ENCODE measurements around the gene AUTS2.

Gene AUTS2

GRCh38 chr7:69871213-69871885 lies 273.1 kb downstream of the AUTS2 start:
- DNase-seq: no peak

- DNase-seq: no peak
These were observed 273.8 kb downstream of the AUTS2 start for GRCh38 chr7:69871886-69872569.

GRCh38 chr7:69873512-69873911 lies 275.2 kb downstream of the AUTS2 start:
- DNase-seq: no peak

- no peak for DNase-seq
These were observed 279.7 kb downstream of the AUTS2 start for GRCh38 chr7:69878015-69878414.

- no peak for DNase-seq
These were observed 280.3 kb downstream of the AUTS2 start for GRCh38 chr7:69878591-69878990.

- DNase-seq: no peak
These were observed 281.7 kb downstream of the AUTS2 start for GRCh38 chr7:69879989-69880388.

GRCh38 chr7:69880840-69881239 lies 282.6 kb downstream of the AUTS2 start:
- no peak for DNase-seq

GRCh38 chr7:69882269-69882668 lies 284.0 kb downstream of the AUTS2 start:
- DNase-seq: no peak

GRCh38 chr7:69883399-69883891 lies 285.2 kb downstream of the AUTS2 start:
- no peak for DNase-seq

- no peak for DNase-seq
These were observed 287.2 kb downstream of the AUTS2 start for GRCh38 chr7:69885431-69885830.

GRCh38 chr7:69889338-69889975 lies 291.2 kb downstream of the AUTS2 start:
- no peak for DNase-seq

GRCh38 chr7:69889976-69890351 lies 291.7 kb downstream of the AUTS2 start:
- DNase-seq: no peak

GRCh38 chr7:69892790-69893189 lies 294.5 kb downstream of the AUTS2 start:
- DNase-seq: no peak

GRCh38 chr7:69893906-69894305 lies 295.6 kb downstream of the AUTS2 start:
- DNase-seq: no peak

GRCh38 chr7:69895446-69895845 lies 297.2 kb downstream of the AUTS2 start:
- DNase-seq: no peak

- DNase-seq: no peak
These were observed 297.8 kb downstream of the AUTS2 start for GRCh38 chr7:69896121-69896520.

GRCh38 chr7:69898189-69898588 lies 299.9 kb downstream of the AUTS2 start:
- no peak for DNase-seq

- DNase-seq: no peak
These were observed 305.1 kb downstream of the AUTS2 start for GRCh38 chr7:69903410-69903809.

GRCh38 chr7:69906283-69906995 lies 308.2 kb downstream of the AUTS2 start:
- DNase-seq: no peak

GRCh38 chr7:69907720-69908119 lies 309.4 kb downstream of the AUTS2 start:
- no peak for DNase-seq

GRCh38 chr7:69908454-69908853 lies 310.2 kb downstream of the AUTS2 start:
- DNase-seq: no peak

- DNase-seq: no peak
These were observed 311.9 kb downstream of the AUTS2 start for GRCh38 chr7:69910150-69910549.

GRCh38 chr7:69911337-69911736 lies 313.1 kb downstream of the AUTS2 start:
- DNase-seq: no peak

Measured in left hindlimb (tissue), 1 donor.